Neural cell (in vitro differentiated cells): ENCODE data around the gene DDX51. TPM values are rescaled to one million over a fixed set of nuclear protein-coding genes. Genes with fewer than 3 reads are reported as not detected.

Experiments
- H2AFZ ChIP-seq: fragments of 200-600, 300-800 bp; sonication (generic), shearing (Covaris generic); 2 replicates; pipeline ENCODE4 v1.6.0; 2014; ENCODE audit warnings: low read depth, mild to moderate bottlenecking, antibody characterized with exemption, low read length, moderate library complexity
- H3F3A ChIP-seq: fragments of 200-600 bp; shearing (Covaris generic); 2 replicates; pipeline ENCODE4 v1.6.1; 2016; ENCODE audit warnings: mild to moderate bottlenecking, moderate library complexity, mixed read lengths, antibody characterized with exemption, low read length; ENCODE audit not compliant: insufficient read depth, poor library complexity, severe bottlenecking
- H3K27ac ChIP-seq: fragments of 200-600, 300-800 bp; sonication (generic), shearing (Covaris generic); 2 replicates; pipeline ENCODE4 v1.5.1; 2014; ENCODE audit warnings: mild to moderate bottlenecking, low read length, moderate library complexity
- H3K27me3 ChIP-seq: fragments of 300-800, 200-600 bp; sonication (generic), shearing (Covaris generic); 2 replicates; pipeline ENCODE4 v1.6.0; 2014; ENCODE audit warnings: mild to moderate bottlenecking, low read depth, low read length, moderate library complexity; ENCODE audit not compliant: insufficient read depth
- H3K36me3 ChIP-seq: fragments of 300-800, 200-600 bp; sonication (generic), shearing (Covaris generic); 2 replicates; pipeline ENCODE4 v1.5.1; 2014; ENCODE audit warnings: mild to moderate bottlenecking, antibody characterized with exemption, low read length, moderate library complexity; ENCODE audit not compliant: insufficient read depth
- H3K4me2 ChIP-seq: fragments of 300-800, 200-600 bp; sonication (generic), shearing (Covaris generic); 2 replicates; pipeline ENCODE4 v1.6.0; 2014; ENCODE audit warnings: mild to moderate bottlenecking, low read length
- H3K4me3 ChIP-seq: fragments of 300-800, 200-600 bp; sonication (generic), shearing (Covaris generic); 2 replicates; pipeline ENCODE4 v1.5.1; 2014; ENCODE audit warnings: mild to moderate bottlenecking, low read length, moderate library complexity
- H3K79me2 ChIP-seq: fragments of 200-600 bp; shearing (Covaris generic); replicated peaks from 2 replicates; pipeline ENCODE4 v1.6.0; 2014; ENCODE audit warnings: mild to moderate bottlenecking, low read length, moderate library complexity; ENCODE audit not compliant: insufficient read depth
- H3K9ac ChIP-seq: fragments of 300-800, 200-600 bp; sonication (generic), shearing (Covaris generic); 2 replicates; pipeline ENCODE4 v1.6.1; 2016; ENCODE audit warnings: mild to moderate bottlenecking, low read length, mixed read lengths
- H3K9me2 ChIP-seq: fragments of 200-600 bp; shearing (Covaris generic); 2 replicates; pipeline ENCODE4 v1.6.1; 2016; ENCODE audit warnings: mild to moderate bottlenecking, low read length, mixed read lengths; ENCODE audit not compliant: insufficient read depth
- H3K9me3 ChIP-seq: fragments of 200-600, 300-800 bp; sonication (generic), shearing (Covaris generic); 2 replicates; pipeline ENCODE4 v1.6.1; 2016; ENCODE audit warnings: mild to moderate bottlenecking, mixed run types, low read length, moderate library complexity, mixed read lengths
- H4K20me1 ChIP-seq: fragments of 200-600 bp; shearing (Covaris generic); 2 replicates; pipeline ENCODE4 v1.6.1; 2016; ENCODE audit warnings: mild to moderate bottlenecking, mixed run types; ENCODE audit not compliant: insufficient read depth
- CTCF ChIP-seq: fragments of 450-650 bp; IDR thresholded peaks from 2 replicates; pipeline ENCODE4 v1.5.1; 2014; ENCODE audit warnings: antibody characterized with exemption, mild to moderate bottlenecking, moderate library complexity; ENCODE audit not compliant: poor library complexity, severe bottlenecking
- EP300 ChIP-seq: fragments of 450-650 bp; conservative IDR thresholded peaks from 2 replicates; pipeline ENCODE4 v1.6.1; 2014; ENCODE audit warnings: antibody characterized with exemption, mild to moderate bottlenecking, moderate library complexity; ENCODE audit not compliant: poor library complexity, severe bottlenecking
- EZH2 ChIP-seq: fragments of 200-600, 300-800 bp; shearing (Covaris generic), sonication (generic); IDR thresholded peaks from 2 replicates; pipeline ENCODE4 v1.6.1; 2014; ENCODE audit warnings: antibody characterized with exemption, low read length, borderline replicate concordance, mild to moderate bottlenecking; ENCODE audit not compliant: insufficient read depth, poor library complexity, severe bottlenecking
- MXI1 ChIP-seq: fragments of 450-650 bp; conservative IDR thresholded peaks from 2 replicates; pipeline ENCODE4 v1.6.1; 2014; ENCODE audit warnings: antibody characterized with exemption, mild to moderate bottlenecking; ENCODE audit not compliant: poor library complexity, severe bottlenecking
- POLR2AphosphoS5 ChIP-seq: IDR thresholded peaks from 2 replicates; pipeline ENCODE4 v1.6.1; 2012
- RAD21 ChIP-seq: fragments of 450-650 bp; conservative IDR thresholded peaks from 2 replicates; pipeline ENCODE4 v1.6.1; 2014; ENCODE audit warnings: antibody characterized with exemption, mild to moderate bottlenecking, moderate library complexity
- REST ChIP-seq: IDR thresholded peaks from 2 replicates; pipeline ENCODE4 v1.6.1; 2012; ENCODE audit warnings: borderline replicate concordance
- SMC3 ChIP-seq: fragments of 450-650 bp; conservative IDR thresholded peaks from 2 replicates; pipeline ENCODE4 v1.6.1; 2014; ENCODE audit warnings: antibody characterized with exemption, mild to moderate bottlenecking, moderate library complexity; ENCODE audit not compliant: poor library complexity
- TAF1 ChIP-seq: IDR thresholded peaks from 2 replicates; pipeline ENCODE4 v1.6.1; 2012; ENCODE audit warnings: low read depth
- polyA plus RNA-seq: library from polyadenylated mRNA; depleted of rRNA; stranded (reverse); fragments of >200 nt; gene quantifications from 2 replicates; pipeline ENCODE4 v1.2.3, GENCODE V29; 2014

DDX51 gene
- polyA plus RNA-seq, 1 donor from 2014 or later, result 17.6 TPM

- H3K9ac ChIP-seq, result no peak overlapping the region
- no peaks in the 10 kb centered on the region for H3K9me2 ChIP-seq
- TF ChIP-seq TAF1 (no peak), SMC3 (no peak), POLR2AphosphoS5 (no peak), RAD21 (no peak), MXI1 (no peak), REST (no peak), EP300 (no peak), EZH2 (no peak), CTCF (no peak)
- H3K27me3 ChIP-seq, result no peaks in the 10 kb centered on the region
- no peaks in the 10 kb centered on the region for H3K79me2 ChIP-seq
- no peaks in the 10 kb centered on the region for H4K20me1 ChIP-seq
- no peak overlapping the region for H3K4me2 ChIP-seq
- H3K4me3 ChIP-seq, result no peak overlapping the region
- H3K9me3 ChIP-seq, result no peaks in the 10 kb centered on the region
- no peak overlapping the region for H2AFZ ChIP-seq
- H3K27ac ChIP-seq, result peak overlapping the region; percentile 22
- no peaks in the 10 kb centered on the region for H3F3A ChIP-seq
- H3K36me3 ChIP-seq, result no peaks in the 10 kb centered on the region
Observed at GRCh38 chr12:132170094-132170636, 26.0 kb upstream of the DDX51 start.

GRCh38 chr12:132169376-132169775 lies 25.3 kb upstream of the DDX51 start:
- no peak for TF ChIP-seq REST
- TF ChIP-seq RAD21, result no peak
- TF ChIP-seq MXI1, result no peak
- TF ChIP-seq SMC3, result no peak
- no peak for TF ChIP-seq POLR2AphosphoS5
- no peak for TF ChIP-seq TAF1
- TF ChIP-seq EZH2, result no peak
- no peak for TF ChIP-seq EP300
- no peak overlapping the region for H3K9ac ChIP-seq
- H3K79me2 ChIP-seq, result no peaks in the 10 kb centered on the region
- H3K36me3 ChIP-seq, result no peaks in the 10 kb centered on the region
- H3K27ac ChIP-seq, result no peak overlapping the region
- no peaks in the 10 kb centered on the region for H3K9me3 ChIP-seq
- H3K9me2 ChIP-seq, result no peaks in the 10 kb centered on the region
- H3K4me2 ChIP-seq, result no peak overlapping the region
- H3K27me3 ChIP-seq, result no peaks in the 10 kb centered on the region
- no peaks in the 10 kb centered on the region for H3F3A ChIP-seq
- H2AFZ ChIP-seq, result no peak overlapping the region
- no peak overlapping the region for H3K4me3 ChIP-seq
- no peaks in the 10 kb centered on the region for H4K20me1 ChIP-seq
